ENCODE results near the gene NAA38.
"Not testable (repeated sequence)": the region's sequence is repeated elsewhere in the genome, so short reads cannot be mapped to it uniquely, and the experiment has no call there.

The NAA38 gene

GRCh38 chr17:7818746-7819645 is 38.4 kb downstream of the NAA38 start:
- FAIRE-seq, result no peak

DNA sequence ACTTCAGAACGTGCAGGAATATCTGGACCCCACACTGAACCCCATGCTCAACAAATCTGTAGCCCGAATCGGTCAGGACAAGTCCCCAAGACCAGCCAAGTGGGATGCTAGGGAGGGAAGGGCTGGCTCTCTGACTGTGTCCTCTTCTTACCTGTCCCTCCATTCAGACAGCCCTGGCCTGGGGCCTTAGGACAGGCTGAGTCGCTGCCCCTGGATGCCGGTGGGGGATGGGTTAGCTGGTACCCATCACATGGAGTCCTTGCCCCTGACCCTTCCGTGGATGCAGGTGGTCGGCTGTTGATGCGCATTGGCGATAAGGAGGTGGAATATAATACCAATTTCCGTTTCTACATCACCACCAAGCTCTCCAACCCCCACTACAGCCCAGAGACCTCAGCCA is 39.3 kb downstream of the NAA38 start:
- no peak for FAIRE-seq

- no peak for FAIRE-seq
These were observed 39.8 kb downstream of the NAA38 start for GRCh38 chr17:7817643-7817964.

- no peak for FAIRE-seq
These were observed 40.3 kb downstream of the NAA38 start for GRCh38 chr17:7816926-7817642.

GRCh38 chr17:7814969-7815368 is 42.4 kb downstream of the NAA38 start:
- no peak for FAIRE-seq

- FAIRE-seq, result no peak
These were observed 46.1 kb downstream of the NAA38 start for GRCh38 chr17:7811251-7811650.

DNA sequence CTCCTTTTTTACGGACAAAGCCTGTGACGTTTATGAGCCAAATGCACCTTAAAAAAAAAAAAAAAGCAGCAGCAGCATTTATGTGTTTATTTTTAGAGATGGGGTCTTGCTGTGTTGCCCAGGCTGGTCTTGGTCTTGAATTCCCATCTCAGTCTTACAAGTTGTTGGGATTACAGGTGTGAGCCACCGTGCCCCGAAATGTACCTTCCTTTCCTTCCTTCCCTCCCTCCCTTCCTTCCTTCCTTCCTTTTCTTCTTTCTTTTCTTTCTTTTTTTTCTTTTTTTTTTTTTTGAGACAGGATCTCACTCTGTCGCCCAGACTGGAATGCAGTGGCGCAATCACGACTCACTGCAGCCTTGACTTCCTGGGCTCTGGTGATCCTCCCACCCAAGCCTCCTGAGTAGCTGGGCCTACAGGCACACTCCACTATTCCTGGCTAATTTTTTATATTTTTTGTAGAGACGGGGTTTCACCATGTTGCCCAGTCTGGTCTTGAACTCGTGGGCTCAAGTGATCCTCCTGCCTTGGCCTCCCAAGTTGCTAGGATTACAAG is 47.5 kb downstream of the NAA38 start:
- not testable (repeated sequence) for FAIRE-seq

GRCh38 chr17:7809086-7809790 is 48.1 kb downstream of the NAA38 start:
- no peak for FAIRE-seq

GRCh38 chr17:7807206-7807605 is 50.2 kb downstream of the NAA38 start:
- no peak for FAIRE-seq

Data from islet of Langerhans (tissue), 1 donor.